GM18507 (cell line): ENCODE data around the gene RASGEF1C.

Experiments
- DNase-seq: peaks from one replicate; pipeline ENCODE4 v3.0.0; 2011; ENCODE audit warnings: low read depth; ENCODE audit not compliant: insufficient read length; ENCODE audit errors: extremely low spot score
- FAIRE-seq: peaks from 2 replicates; lab custom pipeline; 2011; peaks lifted over from hg19 to GRCh38; lab: Jason Lieb, UNC

The RASGEF1C gene

GRCh38 chr5:180077594-180078284 lies 131.3 kb downstream of the RASGEF1C start:
- FAIRE-seq (no peak), DNase-seq (no peak)

GRCh38 chr5:180075703-180076102 lies 133.3 kb downstream of the RASGEF1C start:
- FAIRE-seq (no peak), DNase-seq (no peak)

- DNase-seq (no peak), FAIRE-seq (no peak)
These were observed 134.5 kb downstream of the RASGEF1C start for GRCh38 chr5:180074462-180074861.

GRCh38 chr5:180072556-180072955 lies 136.5 kb downstream of the RASGEF1C start:
- no peak for DNase-seq
- FAIRE-seq = no peak

GRCh38 chr5:180072256-180072548 lies 136.8 kb downstream of the RASGEF1C start:
- FAIRE-seq = no peak
- no peak for DNase-seq

- FAIRE-seq = no peak
- DNase-seq = peak; percentile 45
These were observed 137.3 kb downstream of the RASGEF1C start, which contains the start of gene RNF130 for GRCh38 chr5:180071531-180072255. RNF130 (minus strand) TSS chr5:180071759; CDS start chr5:180071702, 57 bp downstream.

GRCh38 chr5:180070756-180071530 lies 138.1 kb downstream of the RASGEF1C start:
- DNase-seq (no peak), FAIRE-seq (no peak)

- DNase-seq (no peak), FAIRE-seq (no peak)
These were observed 139.3 kb downstream of the RASGEF1C start for GRCh38 chr5:180069589-180070247.

GRCh38 chr5:180068519-180069090 lies 140.4 kb downstream of the RASGEF1C start:
- DNase-seq (no peak), FAIRE-seq (no peak)

GRCh38 chr5:180067986-180068385 lies 141.0 kb downstream of the RASGEF1C start:
- FAIRE-seq (no peak), DNase-seq (no peak)

- DNase-seq (no peak), FAIRE-seq (no peak)
These were observed 148.8 kb downstream of the RASGEF1C start for GRCh38 chr5:180060192-180060591.

GRCh38 chr5:180059326-180059725 lies 149.7 kb downstream of the RASGEF1C start:
- FAIRE-seq = no peak
- DNase-seq = no peak

- DNase-seq = no peak
- no peak for FAIRE-seq
These were observed 152.9 kb downstream of the RASGEF1C start for GRCh38 chr5:180056153-180056552.

GRCh38 chr5:180054226-180054625 lies 154.8 kb downstream of the RASGEF1C start:
- no peak for FAIRE-seq

GRCh38 chr5:180053061-180053602 lies 155.9 kb downstream of the RASGEF1C start:
- FAIRE-seq (no peak), DNase-seq (no peak)

More at GRCh38 chr5:180054226-180054625, 154.8 kb downstream of the RASGEF1C start:
- no peak for DNase-seq

GRCh38 chr5:180052211-180052818 lies 156.7 kb downstream of the RASGEF1C start:
- no peak for FAIRE-seq
- DNase-seq = no peak
